ENCODE results near the gene DLL1.

Gene DLL1

GRCh38 chr6:170307080-170307545 lies 16.2 kb upstream of the DLL1 start:
- Histone ChIP-seq H3K9me3 (ENCODE audit: control insufficient read depth, low read length) (no peaks in the 10 kb centered on the region), H3K27me3 (replicated peaks; ENCODE audit: control insufficient read depth, insufficient read depth, low read length) (no peaks in the 10 kb centered on the region)

GRCh38 chr6:170306324-170307079 lies 15.6 kb upstream of the DLL1 start, which contains the start of gene FAM120B:
TSS of gene FAM120B (plus strand) at chr6:170306758. CDS start at chr6:170317391, 10,633 bp downstream.
- Histone ChIP-seq H3K9me3 (ENCODE audit: control insufficient read depth, low read length) (no peaks in the 10 kb centered on the region), H3K4me3 (ENCODE audit: low read length) (peak within 1 kb of the TSS; percentile 94), H3K4me1 (ENCODE audit: control insufficient read depth, insufficient read depth, low read length) (peaks cover 36% of the 10 kb centered on the region), H3K36me3 (ENCODE audit: control insufficient read depth, insufficient read depth, low read length, severe bottlenecking) (no peaks in the 10 kb centered on the region), H3K9ac (ENCODE audit: low read length) (peak within 1 kb of the TSS; percentile 98), H3K27me3 (replicated peaks; ENCODE audit: control insufficient read depth, insufficient read depth, low read length) (no peaks in the 10 kb centered on the region)
- DNase-seq (ENCODE audit: low read depth) = peak; percentile 99

More at GRCh38 chr6:170307080-170307545, 16.2 kb upstream of the DLL1 start:
- H3K36me3 ChIP-seq (ENCODE audit: control insufficient read depth, insufficient read depth, low read length, severe bottlenecking) = no peaks in the 10 kb centered on the region
- peaks cover 36% of the 10 kb centered on the region for H3K4me1 ChIP-seq (ENCODE audit: control insufficient read depth, insufficient read depth, low read length)
- H3K4me3 ChIP-seq (ENCODE audit: low read length) = peak overlapping the region; percentile 94
- no peak for DNase-seq (ENCODE audit: low read depth)
- peak overlapping the region; percentile 98 for H3K9ac ChIP-seq (ENCODE audit: low read length)

GRCh38 chr6:170305805-170306323 lies 15.0 kb upstream of the DLL1 start:
- no peaks in the 10 kb centered on the region for H3K27me3 ChIP-seq (replicated peaks; ENCODE audit: control insufficient read depth, insufficient read depth, low read length)
- no peaks in the 10 kb centered on the region for H3K9me3 ChIP-seq (ENCODE audit: control insufficient read depth, low read length)
- DNase-seq (ENCODE audit: low read depth) = no peak
- peak overlapping the region; percentile 94 for H3K4me3 ChIP-seq (ENCODE audit: low read length)
- peaks cover 36% of the 10 kb centered on the region for H3K4me1 ChIP-seq (ENCODE audit: control insufficient read depth, insufficient read depth, low read length)
- peak overlapping the region; percentile 98 for H3K9ac ChIP-seq (ENCODE audit: low read length)
- H3K36me3 ChIP-seq (ENCODE audit: control insufficient read depth, insufficient read depth, low read length, severe bottlenecking) = no peaks in the 10 kb centered on the region

- DNase-seq (ENCODE audit: low read depth) = no peak
- no peaks in the 10 kb centered on the region for H3K36me3 ChIP-seq (ENCODE audit: control insufficient read depth, insufficient read depth, low read length, severe bottlenecking)
- H3K4me1 ChIP-seq (ENCODE audit: control insufficient read depth, insufficient read depth, low read length) = peaks cover 6% of the 10 kb centered on the region
- no peak overlapping the region for H3K4me3 ChIP-seq (ENCODE audit: low read length)
- peaks cover 15% of the 10 kb centered on the region for H3K27me3 ChIP-seq (replicated peaks; ENCODE audit: control insufficient read depth, insufficient read depth, low read length)
- no peak overlapping the region for H3K9ac ChIP-seq (ENCODE audit: low read length)
- H3K9me3 ChIP-seq (ENCODE audit: control insufficient read depth, low read length) = no peaks in the 10 kb centered on the region
These were observed 10.3 kb upstream of the DLL1 start for GRCh38 chr6:170301184-170301583.

GRCh38 chr6:170298688-170299087 lies 7.8 kb upstream of the DLL1 start:
- Histone ChIP-seq H3K4me3 (ENCODE audit: low read length) (no peak overlapping the region), H3K9ac (ENCODE audit: low read length) (no peak overlapping the region), H3K36me3 (ENCODE audit: control insufficient read depth, insufficient read depth, low read length, severe bottlenecking) (no peaks in the 10 kb centered on the region), H3K4me1 (ENCODE audit: control insufficient read depth, insufficient read depth, low read length) (peaks cover 3% of the 10 kb centered on the region), H3K27me3 (replicated peaks; ENCODE audit: control insufficient read depth, insufficient read depth, low read length) (peaks cover 37% of the 10 kb centered on the region), H3K9me3 (ENCODE audit: control insufficient read depth, low read length) (no peaks in the 10 kb centered on the region)
- no peak for DNase-seq (ENCODE audit: low read depth)

GRCh38 chr6:170297576-170298330 lies 6.9 kb upstream of the DLL1 start:
- Histone ChIP-seq H3K9me3 (ENCODE audit: control insufficient read depth, low read length) (no peaks in the 10 kb centered on the region), H3K27me3 (replicated peaks; ENCODE audit: control insufficient read depth, insufficient read depth, low read length) (peaks cover 41% of the 10 kb centered on the region), H3K4me3 (ENCODE audit: low read length) (no peak overlapping the region), H3K9ac (ENCODE audit: low read length) (no peak overlapping the region), H3K36me3 (ENCODE audit: control insufficient read depth, insufficient read depth, low read length, severe bottlenecking) (no peaks in the 10 kb centered on the region), H3K4me1 (ENCODE audit: control insufficient read depth, insufficient read depth, low read length) (peaks cover 10% of the 10 kb centered on the region)
- no peak for DNase-seq (ENCODE audit: low read depth)

GRCh38 chr6:170296746-170297575 lies 6.1 kb upstream of the DLL1 start:
- H3K4me1 ChIP-seq (ENCODE audit: control insufficient read depth, insufficient read depth, low read length) = peaks cover 10% of the 10 kb centered on the region
- H3K9ac ChIP-seq (ENCODE audit: low read length) = no peak overlapping the region
- no peaks in the 10 kb centered on the region for H3K36me3 ChIP-seq (ENCODE audit: control insufficient read depth, insufficient read depth, low read length, severe bottlenecking)
- DNase-seq (ENCODE audit: low read depth) = no peak
- H3K27me3 ChIP-seq (replicated peaks; ENCODE audit: control insufficient read depth, insufficient read depth, low read length) = peaks cover 41% of the 10 kb centered on the region
- no peak overlapping the region for H3K4me3 ChIP-seq (ENCODE audit: low read length)
- no peaks in the 10 kb centered on the region for H3K9me3 ChIP-seq (ENCODE audit: control insufficient read depth, low read length)

- Histone ChIP-seq H3K9me3 (ENCODE audit: control insufficient read depth, low read length) (no peaks in the 10 kb centered on the region), H3K27me3 (replicated peaks; ENCODE audit: control insufficient read depth, insufficient read depth, low read length) (peaks cover 41% of the 10 kb centered on the region), H3K9ac (ENCODE audit: low read length) (no peak overlapping the region), H3K4me3 (ENCODE audit: low read length) (peak overlapping the region; percentile 74), H3K36me3 (ENCODE audit: control insufficient read depth, insufficient read depth, low read length, severe bottlenecking) (no peaks in the 10 kb centered on the region), H3K4me1 (ENCODE audit: control insufficient read depth, insufficient read depth, low read length) (peaks cover 15% of the 10 kb centered on the region)
- no peak for DNase-seq (ENCODE audit: low read depth)
These were observed 5.5 kb upstream of the DLL1 start for GRCh38 chr6:170296423-170296745.

- H3K36me3 ChIP-seq (ENCODE audit: control insufficient read depth, insufficient read depth, low read length, severe bottlenecking) = no peaks in the 10 kb centered on the region
- peaks cover 15% of the 10 kb centered on the region for H3K4me1 ChIP-seq (ENCODE audit: control insufficient read depth, insufficient read depth, low read length)
- H3K9me3 ChIP-seq (ENCODE audit: control insufficient read depth, low read length) = no peaks in the 10 kb centered on the region
- peaks cover 41% of the 10 kb centered on the region for H3K27me3 ChIP-seq (replicated peaks; ENCODE audit: control insufficient read depth, insufficient read depth, low read length)
- H3K4me3 ChIP-seq (ENCODE audit: low read length) = peak overlapping the region; percentile 74
- H3K9ac ChIP-seq (ENCODE audit: low read length) = peak overlapping the region; percentile 20
- DNase-seq (ENCODE audit: low read depth) = peak; percentile 57
These were observed 4.9 kb upstream of the DLL1 start for GRCh38 chr6:170295510-170296422.

- Histone ChIP-seq H3K27me3 (replicated peaks; ENCODE audit: control insufficient read depth, insufficient read depth, low read length) (peaks cover 41% of the 10 kb centered on the region), H3K9ac (ENCODE audit: low read length) (peak overlapping the region; percentile 20), H3K4me3 (ENCODE audit: low read length) (peak overlapping the region; percentile 74), H3K36me3 (ENCODE audit: control insufficient read depth, insufficient read depth, low read length, severe bottlenecking) (no peaks in the 10 kb centered on the region), H3K9me3 (ENCODE audit: control insufficient read depth, low read length) (no peaks in the 10 kb centered on the region), H3K4me1 (ENCODE audit: control insufficient read depth, insufficient read depth, low read length) (peaks cover 15% of the 10 kb centered on the region)
- no peak for DNase-seq (ENCODE audit: low read depth)
These were observed 4.1 kb upstream of the DLL1 start for GRCh38 chr6:170294813-170295509.

Measured in adipocyte (in vitro differentiated cells).